Measurements from ENCODE around the gene YARS1. TPM values are rescaled to one million over a fixed set of nuclear protein-coding genes. Genes with fewer than 3 reads are reported as not detected.

The YARS1 gene
- polyA plus RNA-seq, 1 donor (not counting 4 experiments of a cell fraction or from before 2014, with no cell fraction given) = 68.4 TPM

- H3K27me3 ChIP-seq (ENCODE audit: control insufficient read depth, extremely low read depth, insufficient read depth, low read length) = no peaks in the 10 kb centered on the region
- H4K20me1 ChIP-seq (ENCODE audit: control insufficient read depth, extremely low read depth, insufficient read depth, low read length) = no peaks in the 10 kb centered on the region
- peaks cover 80% of the 10 kb centered on the region for H3K4me1 ChIP-seq (ENCODE audit: control insufficient read depth, extremely low read depth, insufficient read depth, low read length)
- dilution Hi-C loops (cut with MboI; ENCODE audit: extremely low pct_ligation_motif_present, low sequenced_read_pairs) = no loop called here
- H3K36me3 ChIP-seq (ENCODE audit: control insufficient read depth in 2 of 2, extremely low read depth in 1 of 2, insufficient read depth in 2 of 2, low read length in 2 of 2) = peaks cover 0 to 6% of the 10 kb centered on the region in 2 experiments
- no peaks in the 10 kb centered on the region for H3K9me1 ChIP-seq (ENCODE audit: control insufficient read depth, extremely low read depth, insufficient read depth, low read length)
- FAIRE-seq = peak; percentile 91
- H3K4me2 ChIP-seq (ENCODE audit: control insufficient read depth, extremely low read depth, insufficient read depth, low read depth, low read length) = peak overlapping the region; percentile 93
- peak overlapping the region; percentile 90 for H3K9ac ChIP-seq (ENCODE audit: control insufficient read depth, extremely low read depth, insufficient read depth, low read length)
- H3K9me3 ChIP-seq (ENCODE audit: control insufficient read depth, low read depth, low read length) = no peaks in the 10 kb centered on the region
- peak overlapping the region; percentile 99 for H3K27ac ChIP-seq (ENCODE audit: control insufficient read depth, insufficient read depth, low read length)
- DNase-seq (ENCODE audit: low read depth, low spot score) = peak; percentile 82
- H2AFZ ChIP-seq (ENCODE audit: control insufficient read depth, low read length) = peak overlapping the region; percentile 44
- TF ChIP-seq EZH2 (IDR thresholded peaks at IDR 0.05; ENCODE audit: low read length) (no peak), CTCF (optimal IDR thresholded peaks at IDR 0.05 in 1 of 3, IDR thresholded peaks at IDR 0.05 in 1 of 3, conservative IDR thresholded peaks at IDR 0.05 in 1 of 3; ENCODE audit: extremely low read depth in 1 of 3, insufficient read depth in 2 of 3, low read length in 3 of 3) (no peak)
- peak overlapping the region in 2 of 3 experiments; percentile 47 to 53 for H3K4me3 ChIP-seq (ENCODE audit: control insufficient read depth in 2 of 3, extremely low read depth in 1 of 3, insufficient read depth in 2 of 3, low read depth in 1 of 3, low read length in 3 of 3)
- peaks cover 55% of the 10 kb centered on the region for H3K79me2 ChIP-seq (ENCODE audit: control insufficient read depth, insufficient read depth, low read length)
Observed at GRCh38 chr1:32761253-32761877, 55.8 kb downstream of the YARS1 start.

GRCh38 chr1:32759997-32760623, 57.0 kb downstream of the YARS1 start:
- Histone ChIP-seq H3K27me3 (ENCODE audit: control insufficient read depth, extremely low read depth, insufficient read depth, low read length) (no peaks in the 10 kb centered on the region), H3K4me2 (ENCODE audit: control insufficient read depth, extremely low read depth, insufficient read depth, low read depth, low read length) (peak overlapping the region; percentile 93), H3K4me3 (ENCODE audit: control insufficient read depth in 2 of 3, extremely low read depth in 1 of 3, insufficient read depth in 2 of 3, low read depth in 1 of 3, low read length in 3 of 3) (peak overlapping the region in 2 of 3 experiments; percentile 50 to 52), H3K36me3 (ENCODE audit: control insufficient read depth in 2 of 2, extremely low read depth in 1 of 2, insufficient read depth in 2 of 2, low read length in 2 of 2) (peaks cover 0 to 6% of the 10 kb centered on the region in 2 experiments), H3K4me1 (ENCODE audit: control insufficient read depth, extremely low read depth, insufficient read depth, low read length) (peaks cover 83% of the 10 kb centered on the region), H3K9me3 (ENCODE audit: control insufficient read depth, low read depth, low read length) (no peaks in the 10 kb centered on the region), H3K9me1 (ENCODE audit: control insufficient read depth, extremely low read depth, insufficient read depth, low read length) (no peaks in the 10 kb centered on the region), H3K79me2 (ENCODE audit: control insufficient read depth, insufficient read depth, low read length) (peaks cover 53% of the 10 kb centered on the region), H2AFZ (ENCODE audit: control insufficient read depth, low read length) (no peak overlapping the region), H3K9ac (ENCODE audit: control insufficient read depth, extremely low read depth, insufficient read depth, low read length) (peak overlapping the region; percentile 90), H3K27ac (ENCODE audit: control insufficient read depth, insufficient read depth, low read length) (peak overlapping the region; percentile 99), H4K20me1 (ENCODE audit: control insufficient read depth, extremely low read depth, insufficient read depth, low read length) (no peaks in the 10 kb centered on the region)
- TF ChIP-seq EZH2 (IDR thresholded peaks at IDR 0.05; ENCODE audit: low read length) (no peak), CTCF (optimal IDR thresholded peaks at IDR 0.05 in 1 of 3, IDR thresholded peaks at IDR 0.05 in 1 of 3, conservative IDR thresholded peaks at IDR 0.05 in 1 of 3; ENCODE audit: extremely low read depth in 1 of 3, insufficient read depth in 2 of 3, low read length in 3 of 3) (no peak)
- FAIRE-seq = peak; percentile 46
- dilution Hi-C loops (cut with MboI; ENCODE audit: extremely low pct_ligation_motif_present, low sequenced_read_pairs) = no loop called here
- peak; percentile 97 for DNase-seq (ENCODE audit: low read depth, low spot score)
